K562 (cell line): ENCODE measurements around the gene ATP2B1. TPM values are rescaled to one million over a fixed set of nuclear protein-coding genes. Genes with fewer than 3 reads are reported as not detected.

Source experiments
- BRF1 ChIP-seq: IDR thresholded peaks from 3 replicates; pipeline ENCODE4 v1.6.1; 2011; ENCODE audit warnings: borderline replicate concordance, mild to moderate bottlenecking; ENCODE audit not compliant: insufficient read length; ENCODE audit errors: extremely low read depth
- EGR1 ChIP-seq: fragments of 450-650 bp; conservative IDR thresholded peaks from 2 replicates; pipeline ENCODE4 v1.6.1; 2017; ENCODE audit warnings: mild to moderate bottlenecking
- JUND ChIP-seq, 2 experiments: IDR thresholded peaks; 2 replicates in 1 of 2; 3 replicates in 1 of 2; pipeline ENCODE4 v1.6.1; 2011; ENCODE audit warnings: borderline replicate concordance in 2 of 2, low read depth in 2 of 2, low read length in 2 of 2, improper control_type of control experiment in 1 of 2, missing biosample characterization in 1 of 2, missing genetic modification characterization in 1 of 2, missing genetic modification reagents in 1 of 2
- RERE ChIP-seq: sonication (generic); formaldehyde crosslinking; IDR thresholded peaks from 2 replicates; pipeline ENCODE4 v1.8.0; 2023; ENCODE audit warnings: missing genetic modification reagents, mild to moderate bottlenecking, borderline replicate concordance
- SAFB ChIP-seq: fragments of 200-400 bp; formaldehyde crosslinking; IDR thresholded peaks from 2 replicates; pipeline ENCODE4 v1.6.1; 2017; ENCODE audit warnings: low read depth, low read length, borderline replicate concordance
- SRSF3 ChIP-seq: fragments of 200-400 bp; formaldehyde crosslinking; IDR thresholded peaks from 2 replicates; pipeline ENCODE4 v1.6.1; 2016; ENCODE audit warnings: mild to moderate bottlenecking, low read length, moderate library complexity; ENCODE audit not compliant: insufficient read depth
- SUPT5H ChIP-seq: fragments of 450-650 bp; IDR thresholded peaks from 2 replicates; pipeline ENCODE4 v1.6.1; 2016
- U2AF1 ChIP-seq: fragments of 200-400 bp; formaldehyde crosslinking; optimal IDR thresholded peaks from 2 replicates; pipeline ENCODE3; 2017; ENCODE audit warnings: mild to moderate bottlenecking, low read depth, low read length, moderate library complexity
- ZBTB8A ChIP-seq: fragments of 450-650 bp; IDR thresholded peaks from 2 replicates; pipeline ENCODE4 v1.6.1; 2018; ENCODE audit warnings: mild to moderate bottlenecking, moderate library complexity; ENCODE audit not compliant: partially characterized antibody
- ZNF41 ChIP-seq: fragments of 250-450 bp; sonication (Bioruptor Pico); conservative IDR thresholded peaks from 2 replicates; pipeline ENCODE4 v1.4.0; 2020; ENCODE audit warnings: mild to moderate bottlenecking
- polyA plus RNA-seq, 8 experiments: library from polyadenylated mRNA; depleted of rRNA in 4 of 8; stranded (reverse) in 5 of 8; unstranded in 3 of 8; fragments of >200 nt; fragmentation: Nextera tagmentation in 2 of 8; fragmentation: Illumina TruSeq in 1 of 8; extraction: Ambion mirVana in 2 of 8; extraction: Trizol in 1 of 8; gene quantifications; 2 replicates each; pipeline versions ENCODE4 v1.2.1 to v1.2.3, GENCODE V29; 2011 to 2014; ENCODE audit warnings: inconsistent platforms in 1 of 8, missing spikeins in 1 of 8
- total RNA-seq, 7 experiments: library from RNA; depleted of rRNA in 6 of 7; stranded (reverse); fragments of >200 nt in 6 of 7; fragmentation: Illumina TruSeq in 2 of 7; extraction: Trizol in 2 of 7; gene quantifications; 2 replicates each; pipeline versions ENCODE4 v1.2.1 to v1.2.3, GENCODE V29; 2011 to 2021; ENCODE audit warnings: low replicate concordance in 1 of 7
- TF ChIP-seq, protein P1 (sequence below): fragments of 450-650 bp; IDR thresholded peaks from 2 replicates; pipeline ENCODE4 v1.6.1; 2016; ENCODE audit warnings: low read depth
- TF ChIP-seq, protein P2 (sequence below): fragments of 250-450 bp; sonication (Bioruptor Pico); IDR thresholded peaks from 2 replicates; pipeline ENCODE4 v1.6.1; 2021; ENCODE audit warnings: mild to moderate bottlenecking

Gene ATP2B1
- total and polyA plus RNA-seq, 9 of the 15 experiments (the other 6 are each of a cell fraction or from before 2014, with no cell fraction given) = 8.6 to 39.0 (median 27.8) TPM

- TF ChIP-seq, protein P1, sequence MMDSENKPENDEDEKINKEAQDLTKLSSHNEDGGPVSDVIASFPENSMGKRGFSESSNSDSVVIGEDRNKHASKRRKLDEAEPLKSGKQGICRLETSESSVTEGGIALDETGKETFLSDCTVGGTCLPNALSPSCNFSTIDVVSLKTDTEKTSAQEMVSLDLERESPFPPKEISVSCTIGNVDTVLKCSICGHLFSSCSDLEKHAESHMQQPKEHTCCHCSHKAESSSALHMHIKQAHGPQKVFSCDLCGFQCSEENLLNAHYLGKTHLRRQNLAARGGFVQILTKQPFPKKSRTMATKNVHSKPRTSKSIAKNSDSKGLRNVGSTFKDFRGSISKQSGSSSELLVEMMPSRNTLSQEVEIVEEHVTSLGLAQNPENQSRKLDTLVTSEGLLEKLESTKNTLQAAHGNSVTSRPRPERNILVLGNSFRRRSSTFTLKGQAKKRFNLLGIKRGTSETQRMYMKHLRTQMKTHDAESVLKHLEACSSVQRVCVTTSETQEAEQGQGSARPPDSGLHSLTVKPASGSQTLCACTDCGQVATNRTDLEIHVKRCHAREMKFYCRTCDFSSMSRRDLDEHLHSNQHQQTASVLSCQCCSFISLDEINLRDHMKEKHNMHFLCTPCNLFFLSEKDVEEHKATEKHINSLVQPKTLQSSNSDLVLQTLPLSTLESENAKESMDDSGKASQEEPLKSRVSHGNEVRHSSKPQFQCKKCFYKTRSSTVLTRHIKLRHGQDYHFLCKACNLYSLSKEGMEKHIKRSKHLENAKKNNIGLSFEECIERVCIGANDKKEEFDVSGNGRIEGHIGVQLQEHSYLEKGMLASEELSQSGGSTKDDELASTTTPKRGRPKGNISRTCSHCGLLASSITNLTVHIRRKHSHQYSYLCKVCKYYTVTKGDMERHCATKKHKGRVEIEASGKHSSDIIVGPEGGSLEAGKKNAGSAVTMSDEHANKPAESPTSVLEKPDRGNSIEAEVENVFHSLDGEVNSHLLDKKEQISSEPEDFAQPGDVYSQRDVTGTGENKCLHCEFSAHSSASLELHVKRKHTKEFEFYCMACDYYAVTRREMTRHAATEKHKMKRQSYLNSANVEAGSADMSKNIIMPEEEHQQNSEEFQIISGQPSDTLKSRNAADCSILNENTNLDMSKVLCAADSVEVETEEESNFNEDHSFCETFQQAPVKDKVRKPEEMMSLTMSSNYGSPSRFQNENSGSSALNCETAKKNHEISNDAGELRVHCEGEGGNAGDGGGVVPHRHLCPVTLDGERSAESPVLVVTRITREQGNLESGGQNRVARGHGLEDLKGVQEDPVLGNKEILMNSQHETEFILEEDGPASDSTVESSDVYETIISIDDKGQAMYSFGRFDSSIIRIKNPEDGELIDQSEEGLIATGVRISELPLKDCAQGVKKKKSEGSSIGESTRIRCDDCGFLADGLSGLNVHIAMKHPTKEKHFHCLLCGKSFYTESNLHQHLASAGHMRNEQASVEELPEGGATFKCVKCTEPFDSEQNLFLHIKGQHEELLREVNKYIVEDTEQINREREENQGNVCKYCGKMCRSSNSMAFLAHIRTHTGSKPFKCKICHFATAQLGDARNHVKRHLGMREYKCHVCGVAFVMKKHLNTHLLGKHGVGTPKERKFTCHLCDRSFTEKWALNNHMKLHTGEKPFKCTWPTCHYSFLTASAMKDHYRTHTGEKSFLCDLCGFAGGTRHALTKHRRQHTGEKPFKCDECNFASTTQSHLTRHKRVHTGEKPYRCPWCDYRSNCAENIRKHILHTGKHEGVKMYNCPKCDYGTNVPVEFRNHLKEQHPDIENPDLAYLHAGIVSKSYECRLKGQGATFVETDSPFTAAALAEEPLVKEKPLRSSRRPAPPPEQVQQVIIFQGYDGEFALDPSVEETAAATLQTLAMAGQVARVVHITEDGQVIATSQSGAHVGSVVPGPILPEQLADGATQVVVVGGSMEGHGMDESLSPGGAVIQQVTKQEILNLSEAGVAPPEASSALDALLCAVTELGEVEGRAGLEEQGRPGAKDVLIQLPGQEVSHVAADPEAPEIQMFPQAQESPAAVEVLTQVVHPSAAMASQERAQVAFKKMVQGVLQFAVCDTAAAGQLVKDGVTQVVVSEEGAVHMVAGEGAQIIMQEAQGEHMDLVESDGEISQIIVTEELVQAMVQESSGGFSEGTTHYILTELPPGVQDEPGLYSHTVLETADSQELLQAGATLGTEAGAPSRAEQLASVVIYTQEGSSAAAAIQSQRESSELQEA = no peak
- TF ChIP-seq ZBTB8A (no peak), JUND (IDR thresholded peaks at IDR 0.05; ENCODE audit: borderline replicate concordance, low read depth, low read length) (peak; percentile 94), JUND (tag; IDR thresholded peaks at IDR 0.05; ENCODE audit: borderline replicate concordance, low read depth, low read length) (peak; percentile 81; the same call in 1 of the 3 replicates), SAFB (no peak), ZNF41 (CRISPR knock-in tag) (no peak), BRF1 (no peak), SRSF3 (no peak), RERE (CRISPR knock-in tag) (no peak), SUPT5H (no peak), U2AF1 (no peak), EGR1 (no peak)
- TF ChIP-seq, protein P2, sequence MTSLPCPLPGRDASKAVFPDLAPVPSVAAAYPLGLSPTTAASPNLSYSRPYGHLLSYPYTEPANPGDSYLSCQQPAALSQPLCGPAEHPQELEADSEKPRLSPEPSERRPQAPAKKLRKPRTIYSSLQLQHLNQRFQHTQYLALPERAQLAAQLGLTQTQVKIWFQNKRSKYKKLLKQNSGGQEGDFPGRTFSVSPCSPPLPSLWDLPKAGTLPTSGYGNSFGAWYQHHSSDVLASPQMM (CRISPR knock-in tag) = no peak
Observed at GRCh38 chr12:89663577-89664357, 44.9 kb downstream of the ATP2B1 start (continued).
